C4-2B (cell line): ENCODE measurements around the gene CHRNB2.

Source experiments
- ZFX ChIP-seq: fragments of 450-650 bp; IDR thresholded peaks from 2 replicates; pipeline ENCODE4 v1.6.1; 2017
- TF ChIP-seq, protein P1 (sequence below): fragments of 450-650 bp; conservative IDR thresholded peaks from 2 replicates; pipeline ENCODE4 v1.5.1; 2017; ENCODE audit warnings: mild to moderate bottlenecking

DNA sequence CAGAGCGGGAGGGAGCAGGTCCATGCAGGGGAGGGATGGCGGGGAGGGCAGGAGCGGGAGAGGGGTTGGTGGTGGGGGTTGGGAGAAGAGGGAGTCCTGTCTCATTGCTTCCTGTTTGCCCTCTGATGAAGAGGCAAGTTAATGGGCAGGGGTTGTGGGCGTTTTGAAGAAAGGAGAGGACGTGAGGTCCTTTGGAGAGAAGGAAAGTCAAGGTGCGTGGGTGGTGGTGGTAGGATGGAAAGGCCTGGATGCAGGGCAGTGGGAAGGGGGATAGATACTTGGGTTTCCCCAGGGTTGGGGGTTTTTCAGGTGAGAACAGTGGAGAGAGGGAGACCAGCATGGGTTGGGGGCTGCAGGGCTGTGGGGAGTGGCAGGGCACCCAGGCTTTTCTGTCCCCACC, 26.3 kb upstream of the CHRNB2 start:
- TF ChIP-seq, protein P1, sequence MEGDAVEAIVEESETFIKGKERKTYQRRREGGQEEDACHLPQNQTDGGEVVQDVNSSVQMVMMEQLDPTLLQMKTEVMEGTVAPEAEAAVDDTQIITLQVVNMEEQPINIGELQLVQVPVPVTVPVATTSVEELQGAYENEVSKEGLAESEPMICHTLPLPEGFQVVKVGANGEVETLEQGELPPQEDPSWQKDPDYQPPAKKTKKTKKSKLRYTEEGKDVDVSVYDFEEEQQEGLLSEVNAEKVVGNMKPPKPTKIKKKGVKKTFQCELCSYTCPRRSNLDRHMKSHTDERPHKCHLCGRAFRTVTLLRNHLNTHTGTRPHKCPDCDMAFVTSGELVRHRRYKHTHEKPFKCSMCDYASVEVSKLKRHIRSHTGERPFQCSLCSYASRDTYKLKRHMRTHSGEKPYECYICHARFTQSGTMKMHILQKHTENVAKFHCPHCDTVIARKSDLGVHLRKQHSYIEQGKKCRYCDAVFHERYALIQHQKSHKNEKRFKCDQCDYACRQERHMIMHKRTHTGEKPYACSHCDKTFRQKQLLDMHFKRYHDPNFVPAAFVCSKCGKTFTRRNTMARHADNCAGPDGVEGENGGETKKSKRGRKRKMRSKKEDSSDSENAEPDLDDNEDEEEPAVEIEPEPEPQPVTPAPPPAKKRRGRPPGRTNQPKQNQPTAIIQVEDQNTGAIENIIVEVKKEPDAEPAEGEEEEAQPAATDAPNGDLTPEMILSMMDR: no peak
- no peak for TF ChIP-seq ZFX
